ENCODE measurements around the gene PPDPF. TPM values are rescaled to one million over a fixed set of nuclear protein-coding genes. Genes with fewer than 3 reads are reported as not detected.

Gene PPDPF
- total and polyA plus RNA-seq, 11 donors, result 182 to 442 (median 269) TPM

DNA sequence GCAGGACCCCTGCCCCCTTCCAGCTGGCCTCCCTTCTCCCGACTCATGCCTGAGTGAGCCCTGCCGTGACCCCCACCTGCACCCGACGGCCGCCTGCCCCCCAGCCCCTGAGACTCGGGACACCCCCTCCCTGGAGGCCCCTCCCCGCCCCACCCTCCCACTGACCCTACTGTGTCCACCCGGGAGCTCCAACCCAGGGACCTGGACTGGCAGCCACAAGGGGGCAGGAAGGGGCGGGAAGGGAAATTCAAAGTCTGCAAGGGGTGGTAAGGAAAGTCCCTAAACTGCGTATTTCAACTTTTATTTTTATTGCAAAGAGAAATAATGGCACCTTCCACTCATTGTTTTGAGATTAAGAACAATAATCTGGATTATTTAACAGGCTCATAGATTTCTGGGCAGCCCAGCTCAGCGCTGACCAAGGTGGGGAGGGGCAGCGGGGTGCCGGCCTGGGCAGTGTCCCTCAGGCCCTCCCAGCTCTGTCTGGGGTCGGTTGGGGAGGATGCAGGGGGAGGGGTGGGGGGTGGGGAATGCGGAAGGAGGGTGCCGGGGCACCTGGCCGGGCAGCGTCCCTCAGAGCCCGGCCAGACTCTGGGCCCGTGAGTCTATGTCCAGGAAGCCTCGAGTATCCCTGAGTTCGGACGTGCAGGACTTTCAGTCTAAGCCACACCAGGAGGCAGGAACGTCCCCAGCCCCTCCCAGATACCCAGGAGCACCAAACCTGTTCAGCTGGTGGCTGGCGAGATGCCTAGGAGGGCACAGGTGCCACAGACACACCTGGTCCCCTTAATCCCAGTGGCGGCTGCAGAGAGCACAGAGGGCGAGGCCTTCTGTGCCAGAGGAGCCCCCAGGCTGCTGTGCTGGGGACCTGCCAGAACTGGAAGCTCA is 17.9 kb downstream of the PPDPF start:
- intact Hi-C loops (cut with DNase I), result loop anchor here in 9 of 10 donors (1.0 to 10.0 kb wide), 16 partner anchors 39 to 586 kb away; partner anchors contain the start of genes ABHD16B (in 3 of the 9), TPD52L2 (in 3 of the 9) and STMN3 (in 1 of the 9)
- no peaks in the 10 kb centered on the region for H3K9me3 ChIP-seq
- TF ChIP-seq, protein P1, sequence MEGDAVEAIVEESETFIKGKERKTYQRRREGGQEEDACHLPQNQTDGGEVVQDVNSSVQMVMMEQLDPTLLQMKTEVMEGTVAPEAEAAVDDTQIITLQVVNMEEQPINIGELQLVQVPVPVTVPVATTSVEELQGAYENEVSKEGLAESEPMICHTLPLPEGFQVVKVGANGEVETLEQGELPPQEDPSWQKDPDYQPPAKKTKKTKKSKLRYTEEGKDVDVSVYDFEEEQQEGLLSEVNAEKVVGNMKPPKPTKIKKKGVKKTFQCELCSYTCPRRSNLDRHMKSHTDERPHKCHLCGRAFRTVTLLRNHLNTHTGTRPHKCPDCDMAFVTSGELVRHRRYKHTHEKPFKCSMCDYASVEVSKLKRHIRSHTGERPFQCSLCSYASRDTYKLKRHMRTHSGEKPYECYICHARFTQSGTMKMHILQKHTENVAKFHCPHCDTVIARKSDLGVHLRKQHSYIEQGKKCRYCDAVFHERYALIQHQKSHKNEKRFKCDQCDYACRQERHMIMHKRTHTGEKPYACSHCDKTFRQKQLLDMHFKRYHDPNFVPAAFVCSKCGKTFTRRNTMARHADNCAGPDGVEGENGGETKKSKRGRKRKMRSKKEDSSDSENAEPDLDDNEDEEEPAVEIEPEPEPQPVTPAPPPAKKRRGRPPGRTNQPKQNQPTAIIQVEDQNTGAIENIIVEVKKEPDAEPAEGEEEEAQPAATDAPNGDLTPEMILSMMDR (IDR thresholded peaks at IDR 0.05), result peak in 6 of 12 donors; percentile 13 to 52 (median 18)
- TF ChIP-seq POLR2A (IDR thresholded peaks at IDR 0.05), result no peak
- no peaks in the 10 kb centered on the region for H3K36me3 ChIP-seq
- ATAC-seq (peak in 3 of 4 donors; percentile 6 to 52 (median 41)), DNase-seq (peak in 2 of 5 donors; percentile 53 to 58)
- peak overlapping the region in 6 of 12 donors; percentile 12 to 91 (median 38) for H3K27ac ChIP-seq
- 49 to 58% (median 52%) methylated on average over 18 to 27 of the region's 27 CpGs for WGBS, 4 donors
- H3K27me3 ChIP-seq, result peaks cover 0 to 38% (median 2%) of the 10 kb centered on the region in 9 donors
- H3K4me1 ChIP-seq, result peaks cover 0 to 28% (median 13%) of the 10 kb centered on the region in 12 donors
- H3K4me3 ChIP-seq, result peak overlapping the region in 10 of 12 donors; percentile 15 to 51 (median 38)

DNA sequence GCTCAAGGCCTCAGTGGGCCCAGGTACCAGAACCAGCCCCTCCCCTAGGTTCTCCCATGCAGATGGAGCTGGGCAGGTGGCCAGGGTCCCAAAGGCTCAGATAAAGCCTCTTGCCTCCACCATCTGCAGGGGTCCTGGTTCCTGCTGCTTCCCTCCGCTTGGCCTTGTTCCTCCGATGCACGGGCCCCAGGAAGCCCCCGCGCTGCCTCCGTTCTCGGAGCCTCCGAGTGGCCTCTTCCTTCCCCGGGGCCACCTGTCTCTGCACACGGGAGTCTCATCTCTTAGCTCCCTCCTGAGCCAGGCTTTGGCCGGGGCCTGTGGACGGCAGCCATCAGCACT is 18.5 kb downstream of the PPDPF start:
- H3K36me3 ChIP-seq, result no peaks in the 10 kb centered on the region
- H3K27me3 ChIP-seq, result peaks cover 0 to 32% (median 2%) of the 10 kb centered on the region in 9 donors
- H3K4me3 ChIP-seq, result no peak overlapping the region
- ATAC-seq (no peak), DNase-seq (no peak)
- TF ChIP-seq, protein P1 (IDR thresholded peaks at IDR 0.05), result no peak
- TF ChIP-seq POLR2A (IDR thresholded peaks at IDR 0.05), result no peak
- no peaks in the 10 kb centered on the region for H3K9me3 ChIP-seq
- 78 to 90% (median 87%) methylated on average over 2 to 12 of the region's 12 CpGs for WGBS, 4 donors
- H3K4me1 ChIP-seq, result peaks cover 0 to 28% (median 13%) of the 10 kb centered on the region in 12 donors
- no peak overlapping the region for H3K27ac ChIP-seq
- intact Hi-C loops (cut with DNase I), result loop anchor here in 9 of 10 donors (1.0 to 10.0 kb wide), 15 partner anchors 38 to 586 kb away; partner anchors contain the start of genes ABHD16B (in 3 of the 9), TPD52L2 (in 3 of the 9) and STMN3 (in 1 of the 9)

DNA sequence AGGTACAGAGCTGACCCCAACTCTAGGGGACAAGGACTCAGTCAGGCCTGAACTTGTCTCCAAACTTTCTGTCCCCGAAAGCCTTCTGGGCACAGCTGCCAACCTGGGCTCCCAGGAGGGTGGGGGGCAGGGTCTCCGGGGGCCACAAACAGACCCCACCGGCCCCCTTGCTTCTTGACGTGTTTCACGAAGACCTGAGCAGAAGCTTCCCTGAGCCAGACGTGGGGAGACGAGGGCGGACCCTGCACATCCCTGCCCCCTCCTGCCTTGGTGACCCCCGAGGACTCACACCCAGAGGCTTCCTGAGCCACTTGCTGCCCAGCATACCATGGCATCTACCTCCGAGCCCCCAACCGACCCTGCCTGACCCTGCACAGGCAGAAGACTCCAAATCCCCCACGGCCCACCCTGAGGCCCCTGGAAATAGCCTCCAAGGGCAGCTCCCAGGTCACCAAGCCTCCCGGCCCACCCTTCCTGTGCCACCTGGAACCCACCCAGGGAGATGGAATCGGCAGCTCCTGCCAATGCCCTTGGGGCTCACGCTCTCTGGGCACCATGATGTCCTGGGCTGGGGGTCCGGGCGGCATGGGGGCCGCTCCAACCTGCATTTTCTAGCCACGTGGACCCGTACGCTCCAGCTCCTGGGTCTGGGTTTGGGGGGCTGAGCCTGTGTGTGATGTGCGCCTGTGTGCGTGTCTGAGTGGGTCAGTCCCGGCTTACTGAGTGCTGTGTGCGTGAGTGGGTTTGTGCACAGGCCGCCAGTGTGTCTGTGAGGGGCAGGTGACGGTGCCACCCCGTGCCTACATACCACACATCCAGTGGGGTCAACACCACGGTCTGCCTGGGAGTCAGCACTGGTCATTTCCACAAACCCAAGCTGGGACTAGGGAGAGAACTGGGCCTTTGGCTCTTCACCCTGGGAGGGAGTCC is 19.1 kb downstream of the PPDPF start:
- peaks cover 0 to 27% (median 13%) of the 10 kb centered on the region in 12 donors for H3K4me1 ChIP-seq
- H3K27ac ChIP-seq, result no peak overlapping the region
- TF ChIP-seq POLR2A (IDR thresholded peaks at IDR 0.05), result no peak
- no peaks in the 10 kb centered on the region for H3K36me3 ChIP-seq
- intact Hi-C loops (cut with DNase I), result loop anchor here in 9 of 10 donors (1.0 to 10.0 kb wide), 16 partner anchors 38 to 585 kb away; partner anchors contain the start of genes ABHD16B (in 4 of the 9), TPD52L2 (in 4 of the 9) and STMN3 (in 1 of the 9)
- ATAC-seq (no peak), DNase-seq (no peak)
- WGBS, 4 donors, result 88 to 91% (median 91%) methylated on average over 22 to 29 of the region's 29 CpGs
- H3K27me3 ChIP-seq, result peaks cover 0 to 25% (median under 1%) of the 10 kb centered on the region in 9 donors
- H3K4me3 ChIP-seq, result no peak overlapping the region
- no peaks in the 10 kb centered on the region for H3K9me3 ChIP-seq
